ENCODE measurements around the gene OST4.
"Not testable (repeated sequence)": the region's sequence is repeated elsewhere in the genome, so short reads cannot be mapped to it uniquely, and the experiment has no call there.

OST4 gene

GRCh38 chr2:27078267-27079194 lies 7.1 kb upstream of the OST4 start, which contains the start of gene EMILIN1:
Gene EMILIN1 (plus strand): TSS chr2:27078615. CDS start chr2:27079066, 451 bp downstream.
- DNase-seq (ENCODE audit: low read depth), result no peak

- DNase-seq (ENCODE audit: low read depth), result no peak
These were observed 5.8 kb upstream of the OST4 start for GRCh38 chr2:27077231-27077630.

- DNase-seq (ENCODE audit: low read depth), result no peak
These were observed 4.9 kb upstream of the OST4 start for GRCh38 chr2:27076323-27076722.

- not testable (repeated sequence) for DNase-seq (ENCODE audit: low read depth)
These were observed 4.1 kb upstream of the OST4 start for GRCh38 chr2:27075566-27075871.

- DNase-seq (ENCODE audit: low read depth), result peak; percentile 36
These were observed 3.5 kb upstream of the OST4 start for GRCh38 chr2:27074738-27075565.

GRCh38 chr2:27073782-27074181 lies 2.3 kb upstream of the OST4 start:
- no peak for DNase-seq (ENCODE audit: low read depth)

- no peak for DNase-seq (ENCODE audit: low read depth)
These were observed 1.5 kb upstream of the OST4 start for GRCh38 chr2:27072920-27073319.

- DNase-seq (ENCODE audit: low read depth), result peak; percentile 20
These were observed 756 bp upstream of the OST4 start for GRCh38 chr2:27071990-27072830.

GRCh38 chr2:27070653-27071276 lies 689 bp downstream of the OST4 start:
- DNase-seq (ENCODE audit: low read depth), result no peak

- DNase-seq (ENCODE audit: low read depth), result no peak
These were observed 1.4 kb downstream of the OST4 start for GRCh38 chr2:27069961-27070618.

- no peak for DNase-seq (ENCODE audit: low read depth)
These were observed 2.0 kb downstream of the OST4 start for GRCh38 chr2:27069436-27069835.

GRCh38 chr2:27067385-27067784 lies 4.1 kb downstream of the OST4 start:
- no peak for DNase-seq (ENCODE audit: low read depth)

GRCh38 chr2:27065128-27065527 lies 6.3 kb downstream of the OST4 start:
- no peak for DNase-seq (ENCODE audit: low read depth)

- DNase-seq (ENCODE audit: low read depth), result no peak
These were observed 11.1 kb downstream of the OST4 start for GRCh38 chr2:27060323-27060722.

GRCh38 chr2:27059141-27059820 lies 12.2 kb downstream of the OST4 start:
- DNase-seq (ENCODE audit: low read depth), result no peak

GRCh38 chr2:27058210-27058609 lies 13.2 kb downstream of the OST4 start:
- DNase-seq (ENCODE audit: low read depth), result no peak

GRCh38 chr2:27057184-27057583 lies 14.3 kb downstream of the OST4 start:
- no peak for DNase-seq (ENCODE audit: low read depth)

- no peak for DNase-seq (ENCODE audit: low read depth)
These were observed 16.7 kb downstream of the OST4 start for GRCh38 chr2:27054721-27055120.

- DNase-seq (ENCODE audit: low read depth), result no peak
These were observed 17.7 kb downstream of the OST4 start for GRCh38 chr2:27053776-27054175.

GRCh38 chr2:27053321-27053720 lies 18.1 kb downstream of the OST4 start:
- DNase-seq (ENCODE audit: low read depth), result no peak

Measured in T-helper 22 cell (primary cell).